ENCODE data around the gene EVA1C. TPM values are rescaled to one million over a fixed set of nuclear protein-coding genes. Genes with fewer than 3 reads are reported as not detected.

Gene EVA1C
- total and polyA plus RNA-seq, 2 donors (not counting 3 experiments of a cell fraction or from before 2014, with no cell fraction given) = 22.8 to 38.6 TPM

DNA sequence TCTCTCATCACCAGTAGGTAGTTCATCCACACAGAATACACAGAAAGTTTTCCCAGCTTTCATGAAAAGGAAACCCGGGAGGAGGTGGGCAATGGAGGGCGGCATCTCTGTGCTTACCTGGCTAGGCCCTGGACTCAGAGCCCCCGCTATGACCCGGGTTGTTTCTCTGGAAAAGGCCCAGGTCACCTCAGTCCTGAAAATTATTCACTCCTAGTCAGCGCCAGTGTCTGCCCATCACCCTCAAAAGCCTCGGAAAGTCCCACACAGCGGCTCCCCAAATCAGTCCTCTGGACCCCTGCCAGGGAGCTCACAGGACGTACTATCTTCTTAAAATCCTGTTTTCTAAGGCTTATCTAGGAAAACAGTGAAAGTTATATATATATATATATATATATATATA, 121.6 kb downstream of the EVA1C start:
- H3K4me2 ChIP-seq (ENCODE audit: insufficient read depth, low read length) = no peak overlapping the region
- ChIA-PET POLR2A (interaction anchor here (0.6 kb wide), 1 partner anchor 26 kb away, joined by 4 read pairs; no protein-coding TSS in a partner anchor), CTCF (no interaction called here)
- H4K20me1 ChIP-seq (replicated peaks; ENCODE audit: control insufficient read depth, extremely low read depth, insufficient read depth, low read length) = no peaks in the 10 kb centered on the region
- BruUV-seq (replicated peaks) = no TSS peak
- DNase-seq (ENCODE audit: low read depth, low spot score) = no peak
- H3K9me3 ChIP-seq (replicated peaks; ENCODE audit: control insufficient read depth, insufficient read depth, low read length) = no peaks in the 10 kb centered on the region
- intact Hi-C loops (cut with micrococcal nuclease) (no loop called here), dilution Hi-C loops (cut with MboI; ENCODE audit: extremely low pct_ligation_motif_present, low sequenced_read_pairs) (no loop called here)
- no peak overlapping the region for H2AFZ ChIP-seq (ENCODE audit: low read depth, low read length)
- no peak overlapping the region for H3K27ac ChIP-seq (ENCODE audit: insufficient read depth, low read depth, low read length)
- TF ChIP-seq CTCF (IDR thresholded peaks at IDR 0.05; ENCODE audit: extremely low read depth in 1 of 2, insufficient read depth in 1 of 2, low read depth in 1 of 2, low read length in 2 of 2) (no peak), POLR2AphosphoS5 (IDR thresholded peaks at IDR 0.05; ENCODE audit: insufficient read depth, low read depth, low read length) (no peak), FOS (IDR thresholded peaks at IDR 0.05; ENCODE audit: borderline replicate concordance, insufficient read depth, low read length) (no peak), POLR2A (IDR thresholded peaks at IDR 0.05; ENCODE audit: low read depth, low read length) (no peak), JUN (IDR thresholded peaks at IDR 0.05; ENCODE audit: borderline replicate concordance, insufficient read depth, insufficient read length, low read depth) (no peak), GATA2 (IDR thresholded peaks at IDR 0.05; ENCODE audit: insufficient read depth, insufficient read length, low read depth, low read length) (no peak), EZH2 (IDR thresholded peaks at IDR 0.05; ENCODE audit: borderline replicate concordance, low read depth, low read length, severe bottlenecking) (no peak)
- no peaks in the 10 kb centered on the region for H3K36me3 ChIP-seq (ENCODE audit: control insufficient read depth in 2 of 2, extremely low read depth in 1 of 2, insufficient read depth in 2 of 2, low read length in 2 of 2)
- H3K79me2 ChIP-seq (ENCODE audit: control insufficient read depth, insufficient read depth, low read length) = no peaks in the 10 kb centered on the region
- no peak overlapping the region for H3K4me3 ChIP-seq (replicated peaks in 1 of 3; ENCODE audit: insufficient read depth in 1 of 3, low read depth in 1 of 3, low read length in 3 of 3)
- H3K27me3 ChIP-seq (ENCODE audit: control insufficient read depth in 2 of 2, insufficient read depth in 2 of 2, low read length in 2 of 2) = no peaks in the 10 kb centered on the region
- no peaks in the 10 kb centered on the region for H3K9me1 ChIP-seq (replicated peaks; ENCODE audit: control insufficient read depth, extremely low read depth, insufficient read depth, low read length)
- FAIRE-seq = no peak
- H3K4me1 ChIP-seq (ENCODE audit: control insufficient read depth, extremely low read depth, insufficient read depth, low read length) = no peaks in the 10 kb centered on the region
- no peak overlapping the region for H3K9ac ChIP-seq (replicated peaks; ENCODE audit: extremely low read depth, insufficient read depth, low read length)

Data from endothelial cell of umbilical vein (primary cell).